HG02943 (cell line): Measurements from ENCODE around the gene CDK11B.
A peak's percentile ranks its signal among the peaks of the same experiment; 100 is the strongest.
"Not testable (repeated sequence)": the region's sequence is repeated elsewhere in the genome, so short reads cannot be mapped to it uniquely, and the experiment has no call there.

ENCODE experiments used
- ATAC-seq: cut with Tn5 transposase; IDR thresholded peaks from one replicate; pipeline ENCODE4 v1.9.1; 2021; ENCODE audit warnings: mild to moderate bottlenecking, low read depth, moderate library complexity; ENCODE audit not compliant: unreplicated experiment

Gene CDK11B

DNA sequence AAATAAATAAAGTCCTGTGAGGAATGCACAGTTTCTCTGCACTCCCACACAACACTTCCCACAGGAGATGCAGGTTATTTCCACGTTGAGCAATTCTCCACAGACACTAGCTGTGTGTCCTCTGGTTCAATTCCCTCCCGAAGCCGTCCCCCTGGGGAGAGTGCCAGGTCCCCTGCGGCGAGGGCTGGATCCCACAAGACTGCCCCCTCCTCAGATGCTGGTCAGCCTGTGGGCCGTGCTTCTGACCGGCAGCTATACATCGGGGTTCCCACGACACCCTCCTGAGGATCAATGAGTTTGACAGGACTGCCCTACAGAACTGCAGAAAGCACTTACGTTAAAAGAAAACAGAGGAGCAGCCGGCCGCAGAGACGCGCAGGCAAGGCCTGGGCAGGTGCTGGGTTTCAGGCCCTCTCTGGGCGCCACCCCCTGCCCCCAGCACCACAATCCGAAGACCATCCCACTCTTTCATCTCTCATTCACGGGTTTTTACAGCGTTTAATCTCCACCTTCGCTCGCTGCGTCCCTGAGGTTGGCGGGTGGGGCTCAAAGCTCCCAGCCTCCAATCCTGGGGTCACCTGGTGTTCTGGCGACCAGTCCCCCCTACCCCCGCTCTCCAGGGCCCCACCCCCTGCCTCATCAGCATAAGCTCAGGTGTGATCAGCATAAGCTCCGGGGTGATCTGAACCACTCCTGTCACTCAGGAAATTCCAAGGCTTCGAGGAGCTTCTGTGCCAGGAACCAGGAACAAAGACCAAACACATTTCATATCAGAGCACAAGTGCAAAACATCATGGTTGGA is 24.5 kb upstream of the CDK11B start:
- ATAC-seq = no peak

DNA sequence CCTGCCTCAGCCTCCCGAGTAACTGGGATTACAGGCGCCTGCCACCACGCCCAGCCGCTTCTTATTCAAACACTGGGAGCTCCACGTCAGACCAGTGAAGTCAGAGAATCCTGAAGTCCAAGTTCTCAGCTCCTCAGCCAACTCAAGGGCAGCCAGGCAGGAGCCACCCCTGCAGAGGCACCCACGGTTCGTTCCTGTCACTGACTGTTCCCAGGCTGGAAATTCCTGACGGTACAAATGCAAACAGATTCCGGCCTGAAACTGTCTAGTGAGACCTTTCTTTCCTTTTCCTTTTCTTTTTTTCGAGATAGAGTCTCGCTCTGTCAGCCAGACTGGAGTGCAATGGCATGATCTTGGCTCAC is 22.1 kb upstream of the CDK11B start:
- ATAC-seq = no peak

DNA sequence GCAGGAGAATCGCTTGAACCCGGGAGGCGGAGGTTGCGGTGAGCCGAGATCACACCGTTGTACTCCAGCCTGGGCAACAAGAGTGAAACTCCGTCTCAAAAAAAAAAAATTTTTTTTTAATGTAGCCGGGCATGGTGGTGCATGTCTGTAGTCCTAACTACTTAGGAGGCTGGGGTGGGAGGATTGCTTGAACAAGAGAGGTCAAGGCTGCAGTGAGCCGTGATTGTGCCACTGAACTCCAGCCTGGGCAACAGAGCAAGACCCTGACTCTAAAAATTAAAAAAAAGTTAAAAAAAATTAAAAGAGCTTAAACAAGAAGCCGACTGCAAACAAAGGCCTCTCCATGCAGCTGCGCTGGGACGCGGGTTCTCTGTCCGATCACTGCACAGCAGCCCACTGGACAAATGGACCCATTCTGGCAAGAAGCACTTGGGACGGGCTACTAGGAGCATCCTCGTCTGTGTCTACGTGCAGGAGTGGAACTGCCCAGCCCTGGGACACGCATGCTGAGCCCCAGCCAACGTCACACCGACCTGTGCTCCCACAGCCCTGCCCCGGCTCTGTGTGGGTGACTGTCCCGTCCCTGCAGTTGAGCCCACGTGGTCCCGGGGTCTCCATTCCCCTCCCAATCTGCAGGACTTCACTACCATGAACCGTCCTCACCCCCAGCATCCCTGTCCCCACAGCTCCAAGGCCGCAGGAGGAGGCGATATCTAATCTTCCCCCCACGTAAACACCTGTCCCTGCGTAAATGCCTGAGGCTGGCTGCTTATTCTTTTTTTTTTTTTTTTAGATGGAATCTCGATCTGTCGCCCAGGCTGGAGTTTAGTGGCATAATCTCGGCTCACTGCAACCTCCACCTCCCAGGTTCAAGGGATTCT is 21.5 kb upstream of the CDK11B start:
- no peak for ATAC-seq

DNA sequence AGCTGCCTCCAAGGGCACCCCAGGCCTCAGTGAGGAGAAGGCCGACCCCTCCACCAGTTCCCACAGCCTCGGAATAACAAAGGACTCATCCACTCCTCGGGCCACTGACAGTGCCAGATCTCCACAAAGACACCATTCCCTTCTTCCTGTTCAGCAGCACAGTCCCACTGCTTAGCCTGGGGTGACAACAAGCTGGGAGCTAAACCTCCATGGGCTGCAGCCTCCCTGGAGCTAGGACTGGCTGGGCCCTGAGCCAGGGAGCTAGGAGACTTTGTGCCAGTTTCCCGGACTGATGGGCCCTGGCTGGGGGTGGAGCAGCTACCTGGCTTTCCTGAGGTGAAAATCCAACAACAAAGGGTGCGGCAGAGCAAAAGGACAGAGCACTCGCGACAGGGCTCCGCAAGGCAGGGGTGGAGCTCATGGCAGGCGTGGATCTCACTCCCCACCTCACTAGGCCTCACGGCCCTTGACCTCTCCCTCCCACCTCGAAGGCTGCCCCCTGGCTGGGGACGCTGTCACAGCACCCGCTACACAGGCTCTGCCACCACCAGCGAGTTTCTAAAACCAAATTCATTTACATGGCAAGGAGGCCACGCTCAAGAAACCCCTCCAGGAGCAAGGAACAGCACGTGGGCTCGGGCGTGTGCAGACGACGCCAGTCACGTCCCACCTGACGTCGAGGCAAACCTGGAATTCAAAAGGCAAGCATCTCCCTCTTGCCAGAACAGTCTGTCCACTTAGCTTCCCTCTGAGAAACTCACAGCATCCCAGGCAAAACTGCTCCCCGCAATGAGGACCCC is 20.0 kb upstream of the CDK11B start:
- peak; percentile 4 for ATAC-seq

DNA sequence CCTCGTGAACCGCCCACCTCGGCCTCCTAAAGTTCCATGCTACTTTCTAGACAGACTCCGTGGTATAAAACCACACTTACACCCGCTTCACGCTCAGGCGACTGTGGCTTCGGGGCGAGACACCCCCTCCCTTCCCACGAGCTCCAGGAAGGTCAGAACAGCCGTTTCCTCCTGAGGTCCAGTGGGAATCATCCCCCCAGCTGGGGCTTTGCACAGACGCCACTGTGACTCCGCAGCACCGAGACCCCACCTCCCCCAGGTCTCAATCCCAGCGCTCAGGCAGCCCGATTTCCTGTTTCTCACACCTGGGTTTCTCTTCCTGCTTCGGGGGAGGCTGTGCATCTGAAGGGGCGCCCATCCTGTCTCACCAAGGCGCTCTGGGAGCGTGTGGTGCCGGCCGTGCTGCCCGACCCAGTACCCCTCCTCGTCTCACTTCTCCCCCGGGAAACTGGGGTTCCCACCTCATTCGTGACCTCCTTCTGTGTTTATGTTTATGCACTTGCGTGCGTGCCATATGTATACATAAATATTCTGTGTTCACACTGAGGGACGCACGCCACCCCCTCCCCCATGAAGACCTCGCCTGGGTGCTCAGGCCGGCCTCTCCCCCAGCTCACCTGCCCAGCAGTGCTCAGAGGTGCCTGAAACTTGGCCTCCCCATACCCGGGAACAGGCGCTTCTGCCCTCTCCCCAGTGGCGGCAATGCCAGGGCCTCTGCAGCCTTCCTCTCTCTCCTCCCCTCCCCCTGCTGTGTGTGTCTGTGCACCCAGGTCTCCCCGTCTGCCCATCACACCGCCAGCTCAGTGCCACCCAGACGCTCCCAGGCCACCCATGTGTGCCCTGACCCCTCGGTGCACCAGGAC is 19.1 kb upstream of the CDK11B start:
- ATAC-seq = peak; percentile 74

DNA sequence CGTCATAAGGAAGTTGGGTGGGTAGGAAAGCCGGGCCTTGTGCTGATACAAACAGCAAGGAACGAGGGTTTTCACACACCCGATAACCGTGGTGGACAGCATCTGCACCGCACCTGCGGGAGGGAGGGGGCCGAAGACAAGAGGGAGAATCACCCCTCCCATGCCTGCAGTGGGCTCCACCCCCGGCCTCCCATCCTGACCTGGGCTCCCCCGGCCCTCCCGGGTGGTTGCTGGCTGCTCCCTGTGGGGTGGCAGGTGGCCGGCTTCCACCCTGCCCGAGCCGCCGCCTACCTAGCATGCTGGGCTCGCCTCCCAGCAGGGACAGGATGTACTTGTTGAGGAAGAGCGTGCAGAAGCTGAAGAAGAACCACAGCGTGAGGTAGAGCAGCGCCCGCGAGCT is 17.3 kb upstream of the CDK11B start:
- not testable (repeated sequence) for ATAC-seq

DNA sequence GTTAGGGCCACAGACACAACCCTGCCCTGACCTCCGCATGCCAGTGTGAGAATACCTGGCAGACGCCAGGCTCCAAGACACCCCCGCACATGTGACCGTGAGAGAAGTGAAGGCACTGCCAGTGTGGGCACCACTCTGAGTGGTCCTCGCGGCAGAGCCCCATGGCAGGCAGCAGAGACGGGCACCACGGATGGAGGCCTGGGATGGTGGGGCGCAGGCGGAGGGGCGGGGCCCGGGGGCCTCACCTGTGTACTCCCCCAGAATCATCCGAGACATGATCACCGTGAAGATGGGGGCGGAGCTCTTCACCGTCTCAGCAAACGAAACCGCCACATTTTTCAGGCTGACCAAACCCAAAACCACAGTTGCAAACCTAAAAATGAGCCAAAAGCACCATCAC is 16.4 kb upstream of the CDK11B start:
- not testable (repeated sequence) for ATAC-seq

DNA sequence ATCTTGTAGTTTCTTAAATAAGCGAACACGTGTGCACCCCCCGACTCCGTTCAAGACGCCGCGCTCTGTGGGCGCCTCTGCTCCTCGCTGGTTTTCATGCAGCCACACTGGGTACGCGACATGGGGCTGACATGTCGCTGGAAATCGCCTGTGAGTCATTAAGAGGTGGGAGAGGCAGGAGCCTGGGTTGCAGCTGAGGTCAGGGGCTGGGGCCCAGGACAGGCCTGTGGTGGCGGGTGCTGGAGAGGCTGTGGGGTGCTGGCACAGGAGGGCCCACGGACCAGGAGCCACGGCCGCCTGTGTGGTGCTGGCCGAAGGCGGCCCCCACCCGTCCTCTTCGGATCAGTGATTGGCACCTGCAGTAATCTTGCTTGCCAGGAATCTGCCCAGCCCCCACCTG is 16.0 kb upstream of the CDK11B start:
- not testable (repeated sequence) for ATAC-seq

DNA sequence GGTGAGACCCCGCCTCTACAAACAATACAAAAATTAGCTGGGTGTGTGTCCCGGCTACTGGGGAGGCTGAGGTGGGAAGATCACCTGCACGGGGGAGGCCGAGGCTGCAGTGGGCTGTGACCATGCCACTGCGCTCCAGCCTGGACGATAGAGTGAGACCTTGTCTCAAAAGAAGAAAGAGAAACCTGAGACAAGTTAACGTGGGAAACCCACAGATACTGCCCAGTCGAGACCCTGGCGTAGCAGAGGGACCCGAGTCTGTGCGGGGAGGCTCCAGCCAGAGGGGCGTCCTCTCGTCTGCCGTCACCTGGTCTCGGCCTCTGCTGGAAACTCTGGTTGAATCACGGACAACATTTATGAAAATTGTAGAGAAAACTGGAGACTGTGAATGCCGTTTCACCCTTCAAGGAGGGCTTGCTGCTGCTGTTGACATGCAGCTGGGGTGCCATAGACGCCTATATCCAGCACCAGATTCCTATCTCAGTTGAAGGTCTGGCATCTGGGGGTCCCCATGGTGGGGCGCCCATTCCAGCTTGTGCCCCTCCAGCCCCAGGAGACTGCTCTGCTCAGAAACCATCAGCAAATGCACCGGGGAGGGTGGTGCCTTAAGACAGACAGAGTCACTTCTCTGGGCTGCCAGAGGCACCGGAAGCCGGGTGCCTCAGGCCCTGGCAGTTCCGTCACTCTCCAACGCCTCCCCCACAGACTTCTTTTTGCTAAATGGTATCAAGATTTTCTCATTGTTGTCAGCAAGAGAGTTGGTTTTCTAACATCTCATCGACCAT is 13.6 kb upstream of the CDK11B start:
- no peak for ATAC-seq

DNA sequence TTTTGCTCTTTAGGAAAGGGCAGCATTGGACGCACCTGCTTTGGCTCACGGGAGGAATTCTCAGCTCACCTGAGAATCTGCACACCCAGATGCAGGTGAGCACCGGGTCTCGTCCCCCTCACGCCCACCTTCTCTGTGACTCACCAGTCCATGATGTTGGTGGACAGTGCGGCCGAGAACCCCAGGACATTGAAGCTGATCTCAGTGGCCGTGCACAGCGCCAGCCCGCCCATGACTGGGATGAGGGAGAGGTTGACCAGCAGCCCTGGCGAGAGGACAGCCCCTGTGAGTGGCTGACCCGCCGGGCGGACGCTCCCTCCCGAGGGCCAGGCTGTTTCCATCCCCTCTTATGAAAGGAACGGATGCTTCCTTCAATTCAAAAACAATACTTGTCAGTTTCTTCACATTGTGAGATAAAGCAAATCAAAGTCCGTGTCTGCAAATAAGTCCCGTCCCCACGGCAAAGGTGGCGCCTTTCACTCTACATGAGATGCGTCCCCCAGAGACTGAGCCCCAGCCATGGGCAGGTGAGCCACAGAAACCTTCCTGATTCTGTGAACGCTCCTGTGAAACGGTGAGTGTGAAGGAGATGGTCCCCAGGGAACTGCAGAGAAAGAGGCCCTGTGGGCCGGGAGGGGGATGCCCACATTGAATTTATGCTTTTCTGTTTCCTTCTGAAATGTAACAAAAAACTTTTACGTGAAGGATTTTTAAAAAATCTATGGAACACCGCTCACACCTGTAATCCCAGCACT is 12.7 kb upstream of the CDK11B start:
- ATAC-seq = no peak

DNA sequence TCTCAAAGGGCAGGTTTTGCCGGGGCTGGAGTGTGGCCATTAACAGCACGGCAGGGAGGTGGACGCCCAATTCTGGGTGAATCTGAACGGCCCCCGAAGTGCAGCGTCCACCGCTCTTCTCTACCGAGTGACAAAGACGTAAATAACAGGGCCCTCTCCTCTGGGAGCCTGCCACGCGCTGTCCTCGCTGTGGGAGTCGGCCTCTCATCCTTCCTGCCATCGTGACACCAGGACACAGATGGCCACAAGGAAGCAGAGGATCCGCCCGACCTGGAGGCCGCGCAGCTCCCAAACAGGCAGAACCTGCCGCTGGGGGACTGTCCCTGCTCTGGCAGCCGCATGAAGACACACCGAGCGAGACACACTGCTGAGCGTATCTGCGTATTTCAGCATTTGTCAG is 12.1 kb upstream of the CDK11B start:
- no peak for ATAC-seq

DNA sequence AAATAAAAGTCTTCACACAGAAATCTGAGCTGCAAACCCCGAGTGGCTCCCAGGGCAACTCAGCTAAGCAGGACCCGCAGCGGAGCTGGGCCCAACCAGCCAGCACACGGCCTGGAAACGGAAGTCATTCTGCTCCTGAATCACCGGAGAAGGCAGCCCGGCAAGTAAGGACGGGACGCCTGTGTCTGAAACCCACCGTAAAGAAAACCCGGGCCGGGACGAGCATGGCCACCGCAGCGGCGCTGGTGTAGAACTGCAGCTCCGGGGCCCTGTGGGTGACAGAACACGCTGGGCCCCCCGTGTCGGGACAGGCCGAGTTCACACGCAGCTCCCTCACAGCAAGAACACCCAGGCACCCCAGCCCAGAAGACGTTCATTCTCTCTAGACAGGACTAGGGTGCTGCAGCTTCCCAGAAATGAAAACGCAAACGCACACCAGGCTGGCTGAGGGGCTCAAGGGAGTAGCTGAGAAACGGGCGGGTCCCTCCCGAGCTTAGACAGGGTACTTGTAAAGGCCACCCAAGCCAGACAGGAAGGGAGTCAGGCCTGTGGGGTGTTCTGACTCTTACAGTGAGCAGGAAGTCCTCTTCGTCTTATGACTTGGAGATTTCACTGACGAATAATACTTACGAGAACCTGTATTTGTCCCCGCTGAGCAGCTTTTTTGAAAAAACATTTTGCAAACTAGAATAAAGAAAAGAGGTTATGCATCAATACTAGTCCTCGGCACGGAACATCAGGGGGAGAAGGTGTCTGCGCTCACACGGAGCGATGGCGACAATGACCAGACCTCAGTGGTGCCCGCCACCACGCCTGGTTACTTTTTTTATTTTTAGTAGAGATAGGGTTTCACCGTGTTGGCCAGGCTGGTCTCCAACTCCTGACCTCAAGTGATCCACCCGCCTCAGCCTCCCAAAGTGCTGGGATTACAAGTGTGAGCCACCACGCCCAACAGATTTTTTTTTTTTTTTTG is 10.9 kb upstream of the CDK11B start:
- no peak for ATAC-seq

DNA sequence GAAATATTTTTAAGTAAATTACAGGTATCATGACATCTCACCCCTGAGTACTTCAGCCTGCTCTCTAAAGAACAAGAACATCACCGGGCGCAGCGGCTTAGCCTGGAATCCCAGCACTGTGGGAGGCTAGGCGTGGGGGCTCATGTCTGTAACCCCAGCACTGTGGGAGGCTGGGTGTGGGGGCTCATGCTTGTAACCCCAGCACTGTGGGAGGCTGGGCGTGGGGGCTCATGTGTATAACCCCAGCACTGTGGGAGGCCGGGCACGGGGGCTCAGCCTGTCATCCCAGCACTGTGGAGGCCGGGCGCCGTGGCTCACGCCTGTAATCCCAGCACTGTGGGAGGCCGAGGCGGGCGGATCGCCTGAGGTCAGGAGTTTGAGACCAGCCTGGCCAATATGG is 7.7 kb upstream of the CDK11B start:
- ATAC-seq = no peak

DNA sequence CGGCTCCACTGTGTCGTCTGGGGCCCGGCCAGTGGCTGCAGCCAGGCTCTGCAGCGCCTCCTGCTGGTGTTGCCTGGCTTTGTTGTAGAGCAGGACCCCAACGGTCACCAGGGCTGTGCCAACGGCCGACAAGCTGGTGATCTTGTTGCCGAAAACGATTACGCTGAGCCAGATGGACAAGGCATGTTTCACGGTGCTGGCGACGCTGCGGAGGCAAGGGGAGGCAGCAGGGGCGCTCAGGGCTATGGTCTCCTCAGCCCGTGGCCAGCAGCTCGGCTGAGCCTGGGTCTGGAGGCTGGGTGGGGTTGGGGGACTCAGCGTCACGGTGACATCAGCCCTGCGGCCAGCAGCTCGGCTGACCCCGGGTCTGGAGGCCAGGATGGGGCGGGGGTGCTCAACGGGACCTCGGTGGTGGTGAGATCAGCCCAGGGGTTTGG is 7.0 kb upstream of the CDK11B start:
- ATAC-seq = no peak

DNA sequence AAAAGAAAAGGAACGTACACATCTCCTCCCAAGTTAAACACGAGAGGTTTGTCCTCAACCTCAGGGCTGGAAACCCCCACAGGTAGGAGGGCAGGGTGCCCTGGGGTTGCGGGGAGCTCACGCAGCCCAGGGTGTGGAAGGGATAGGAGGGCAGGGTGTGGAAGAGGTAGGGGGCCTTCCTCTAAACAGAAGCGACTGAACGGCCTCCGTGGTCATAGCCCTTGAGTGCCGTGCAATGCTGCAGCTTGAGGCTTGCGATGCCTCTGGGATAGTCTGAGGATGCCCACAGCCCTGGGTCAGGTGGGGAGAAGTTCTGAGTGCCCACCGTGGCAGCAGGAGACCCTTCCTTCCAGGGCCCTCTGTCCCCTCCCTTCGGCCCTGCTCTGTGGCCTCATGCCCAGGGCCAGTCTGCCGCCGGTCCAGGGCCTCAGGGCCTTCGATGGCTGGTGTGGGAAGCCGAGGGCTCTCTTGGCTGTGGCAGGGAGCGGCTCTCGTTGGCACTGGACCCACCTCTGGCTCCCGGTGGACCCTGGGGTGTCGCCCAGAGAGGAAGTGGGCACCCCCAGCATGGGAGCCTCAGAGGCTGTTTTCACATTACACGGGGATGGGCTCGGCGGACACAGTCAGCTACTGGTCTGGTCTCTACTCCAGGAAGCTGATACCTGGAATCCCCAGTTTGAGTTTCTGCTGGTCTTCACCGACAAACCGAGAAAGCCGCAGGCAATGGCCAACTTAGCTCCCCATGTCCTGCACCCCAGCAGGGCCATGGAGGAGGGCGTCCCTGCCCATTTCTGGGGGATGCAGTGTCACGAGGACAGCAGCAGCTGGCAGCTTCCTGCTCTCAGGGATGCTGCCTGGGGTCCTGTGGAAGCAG is 6.4 kb upstream of the CDK11B start:
- ATAC-seq = no peak

DNA sequence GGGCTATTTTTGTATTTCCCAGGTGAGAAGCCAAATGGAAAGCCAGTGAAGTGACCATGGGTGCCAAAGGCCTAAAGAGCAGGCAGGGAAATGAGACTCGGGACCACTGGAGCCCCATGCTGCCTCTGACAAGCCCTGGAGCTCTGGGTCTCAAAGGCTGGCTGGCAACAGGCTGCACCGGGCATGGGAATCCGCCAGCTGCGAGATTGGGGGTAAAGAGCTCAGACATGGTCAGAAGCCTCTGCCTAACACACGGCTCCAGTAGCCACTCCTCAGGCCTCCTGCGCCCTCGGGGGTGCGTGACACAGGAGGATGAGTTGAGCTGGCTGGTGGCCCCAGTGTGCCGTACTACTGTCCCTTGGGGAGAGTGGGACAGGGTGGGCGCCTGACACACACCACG is 5.5 kb upstream of the CDK11B start:
- not testable (repeated sequence) for ATAC-seq
